ENCODE results near the gene MRPL24. TPM values are rescaled to one million over a fixed set of nuclear protein-coding genes. Genes with fewer than 3 reads are reported as not detected.

MRPL24 gene
- total and polyA plus RNA-seq, 10 of the 15 experiments (the other 5 are each of a cell fraction or from before 2014, with no cell fraction given): 87.4 to 269 (median 134) TPM

DNA sequence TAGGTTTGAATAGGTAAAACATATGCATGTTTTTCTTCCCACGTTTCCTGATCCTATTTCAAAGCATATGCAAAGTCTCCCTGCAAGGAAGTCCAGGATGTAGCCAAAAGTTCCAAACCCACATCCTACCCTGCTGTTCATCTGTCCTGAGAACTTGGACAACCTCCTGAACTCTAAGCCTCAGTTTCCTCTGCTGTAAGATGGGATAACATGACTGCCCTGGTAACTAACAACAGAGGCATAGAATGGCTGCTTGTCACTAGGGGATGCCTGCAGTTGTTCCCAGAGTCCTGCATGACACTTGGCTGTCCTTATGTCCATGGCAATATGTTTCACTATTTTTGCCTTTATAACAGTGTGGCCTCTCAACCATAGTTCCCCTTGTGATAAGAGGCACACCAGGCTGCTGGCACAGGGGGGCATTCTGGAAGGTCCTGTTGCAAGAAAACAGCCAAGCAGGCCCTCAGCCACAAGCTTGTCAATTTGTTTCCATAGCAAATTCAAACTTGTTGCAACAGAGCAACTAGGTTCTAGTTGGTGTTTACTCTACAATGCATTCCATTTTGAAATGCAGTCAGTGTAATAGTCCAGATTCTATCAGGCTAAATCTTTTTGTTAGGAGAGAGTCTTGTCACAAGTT lies 12.1 kb upstream of the MRPL24 start:
- no TSS peak for BruUV-seq (replicated peaks)
- in situ Hi-C loops (cut with MboI): no loop called here
- TF ChIP-seq REST (IDR thresholded peaks at IDR 0.05; ENCODE audit: low read depth, low read length) (no peak), GABPA (IDR thresholded peaks at IDR 0.05; ENCODE audit: low read depth) (no peak), MLLT1 (IDR thresholded peaks at IDR 0.05) (no peak), KAT2A (conservative IDR thresholded peaks at IDR 0.05; ENCODE audit: control insufficient read depth, low read depth, low read length) (no peak), CHD1 (IDR thresholded peaks at IDR 0.05; ENCODE audit: low read depth, low read length) (no peak), POLR2AphosphoS2 (IDR thresholded peaks at IDR 0.05; ENCODE audit: low read depth, low read length) (no peak), SPI1 (IDR thresholded peaks at IDR 0.05; ENCODE audit: borderline replicate concordance, insufficient read depth, low read depth, low read length) (no peak), RAD21 (IDR thresholded peaks at IDR 0.05; ENCODE audit: insufficient read depth, low read depth, low read length) (no peak), NFXL1 (IDR thresholded peaks at IDR 0.05; ENCODE audit: borderline replicate concordance) (no peak), CEBPZ (IDR thresholded peaks at IDR 0.05; ENCODE audit: low read depth, low read length) (no peak), CBX5 (IDR thresholded peaks at IDR 0.05; ENCODE audit: low read depth) (no peak)
- TF ChIP-seq, protein P1, sequence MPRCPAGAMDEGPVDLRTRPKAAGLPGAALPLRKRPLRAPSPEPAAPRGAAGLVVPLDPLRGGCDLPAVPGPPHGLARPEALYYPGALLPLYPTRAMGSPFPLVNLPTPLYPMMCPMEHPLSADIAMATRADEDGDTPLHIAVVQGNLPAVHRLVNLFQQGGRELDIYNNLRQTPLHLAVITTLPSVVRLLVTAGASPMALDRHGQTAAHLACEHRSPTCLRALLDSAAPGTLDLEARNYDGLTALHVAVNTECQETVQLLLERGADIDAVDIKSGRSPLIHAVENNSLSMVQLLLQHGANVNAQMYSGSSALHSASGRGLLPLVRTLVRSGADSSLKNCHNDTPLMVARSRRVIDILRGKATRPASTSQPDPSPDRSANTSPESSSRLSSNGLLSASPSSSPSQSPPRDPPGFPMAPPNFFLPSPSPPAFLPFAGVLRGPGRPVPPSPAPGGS (IDR thresholded peaks at IDR 0.05; ENCODE audit: borderline replicate concordance, insufficient read depth, low read depth, low read length, poor library complexity, severe bottlenecking): no peak

More for the DNA sequence above, 12.1 kb upstream of the MRPL24 start:
- ChIA-PET SMC1A (ENCODE audit: uncharacterized antibody, unreplicated experiment) (interaction anchor here (1.0 to 4.5 kb wide), 4 partner anchors 8 to 26 kb away, joined by 3 to 43 read pairs (median 14); partner anchors contain the start of genes ISG20L2, METTL25B and PRCC), RAD21 (ENCODE audit: unreplicated experiment) (interaction anchor here (0.9 to 4.2 kb wide), 6 partner anchors 11 to 244 kb away, joined by 3 to 34 read pairs (median 13); partner anchors contain the start of genes ISG20L2, METTL25B, MRPL24 and PRCC), POLR2A (interaction anchor here (0.5 to 4.4 kb wide), 10 partner anchors 11 to 289 kb away, joined by 3 to 45 read pairs (median 6); partner anchors contain the start of genes ISG20L2, METTL25B, MRPL24 and PRCC), CTCF (interaction anchor here (0.8 to 4.5 kb wide), 6 partner anchors 14 to 108 kb away, joined by 3 to 56 read pairs (median 10); partner anchors contain the start of genes METTL25B, NTRK1 and PRCC)
- no peaks in the 10 kb centered on the region for H4K20me1 ChIP-seq (ENCODE audit: control insufficient read depth, insufficient read depth)
- H2AFZ ChIP-seq (ENCODE audit: control insufficient read depth, low read depth, low read length): no peak overlapping the region
- peaks cover 51% of the 10 kb centered on the region for H3K79me2 ChIP-seq (ENCODE audit: control insufficient read depth, insufficient read depth, low read length)
- WGBS (ENCODE audit: insufficient coverage, insufficient replicate concordance, low lambda C conversion rate, missing lambda C conversion rate): 0% methylated on average over 1 of the region's 1 CpG
- ATAC-seq (no peak), DNase-seq (ENCODE audit: low read depth, low spot score) (no peak), FAIRE-seq (no peak)
- H3K36me3 ChIP-seq (ENCODE audit: control insufficient read depth in 2 of 2, insufficient read depth in 2 of 2, low read length in 1 of 2): no peaks in the 10 kb centered on the region
- H3K9ac ChIP-seq (ENCODE audit: control insufficient read depth, insufficient read depth, low read length): peak overlapping the region; percentile 91
- H3K9me3 ChIP-seq (replicated peaks; ENCODE audit: control insufficient read depth, insufficient read depth, low read length): no peaks in the 10 kb centered on the region
- H3K4me3 ChIP-seq: peak overlapping the region; percentile 81
- H3K4me1 ChIP-seq (ENCODE audit: control insufficient read depth, insufficient read depth, low read length): peaks cover 18% of the 10 kb centered on the region
- no peaks in the 10 kb centered on the region for H3K27me3 ChIP-seq (replicated peaks in 1 of 2; ENCODE audit: control insufficient read depth in 2 of 2, insufficient read depth in 2 of 2, low read length in 1 of 2)
- intact Hi-C loops (cut with micrococcal nuclease; ENCODE audit: unreplicated experiment): loop anchor here (2.0 kb wide), 1 partner anchor 26 kb away; no protein-coding TSS in a partner anchor
- peak overlapping the region; percentile 99 for H3K4me2 ChIP-seq (ENCODE audit: control insufficient read depth, insufficient read depth)
- H3K27ac ChIP-seq (ENCODE audit: control insufficient read depth, insufficient read depth): peak overlapping the region; percentile 88
